Naive thymus-derived CD4-positive, alpha-beta T cell (primary cell): ENCODE results near the gene EDEM1. TPM values are rescaled to one million over a fixed set of nuclear protein-coding genes. Genes with fewer than 3 reads are reported as not detected.
A peak's percentile ranks its signal among the peaks of the same experiment; 100 is the strongest.
"Not testable (repeated sequence)": the region's sequence is repeated elsewhere in the genome, so short reads cannot be mapped to it uniquely, and the experiment has no call there.

Experiments used
- ATAC-seq: fragments of 150-1000 bp; cut with Tn5 transposase; 2 replicates; pipeline ENCODE4 v1.10.0; 2021; ENCODE audit warnings: mild to moderate bottlenecking, moderate library complexity
- CTCF ChIA-PET: fragments of 350-600 bp; sonication (Branson Sonifier 250); formaldehyde crosslinking; loops from one replicate; lab custom pipeline; 2021; ENCODE audit warnings: antibody characterized with exemption; lab: Charles Lee
- POLR2A ChIA-PET: fragments of 350-600 bp; sonication (Branson Sonifier 250); formaldehyde crosslinking; loops from one replicate; lab custom pipeline; 2021; ENCODE audit warnings: antibody characterized with exemption, inconsistent platforms; lab: Charles Lee
- DNase-seq, 9 donors: peaks; one replicate each; pipeline versions ENCODE4 v3.0.0 to v3.0.0-alpha.2; 2020 to 2022; ENCODE audit warnings: mixed read lengths in 1 of 9
- H3K27ac ChIP-seq: one replicate; pipeline ENCODE4 v1.7.0; 2013; ENCODE audit warnings: mild to moderate bottlenecking, low read depth, low read length, moderate library complexity
- H3K27me3 ChIP-seq, 2 donors: one replicate each; pipeline ENCODE4 v1.7.0; 2013; ENCODE audit warnings: low read length in 2 of 2, mild to moderate bottlenecking in 2 of 2, moderate library complexity in 2 of 2; ENCODE audit not compliant: control insufficient read depth in 2 of 2, insufficient read depth in 2 of 2
- H3K36me3 ChIP-seq, 3 experiments: 1 replicate in 2 of 3; 2 replicates in 1 of 3; pipeline ENCODE4 v1.7.0; 2013; ENCODE audit warnings: low read length in 3 of 3, mild to moderate bottlenecking in 3 of 3, moderate library complexity in 1 of 3; ENCODE audit not compliant: insufficient read depth in 3 of 3, control insufficient read depth in 2 of 3
- H3K4me1 ChIP-seq, 2 donors: one replicate each; pipeline ENCODE4 v1.7.0; 2013; ENCODE audit warnings: low read length in 2 of 2, mild to moderate bottlenecking in 2 of 2, moderate library complexity in 1 of 2; ENCODE audit not compliant: control insufficient read depth in 2 of 2, insufficient read depth in 2 of 2
- H3K4me3 ChIP-seq: 2 replicates; pipeline ENCODE4 v1.7.0; 2013; ENCODE audit warnings: mild to moderate bottlenecking, low read length
- H3K9me3 ChIP-seq, 3 experiments: 1 replicate in 2 of 3; 2 replicates in 1 of 3; pipeline ENCODE4 v1.7.0; 2013; ENCODE audit warnings: low read length in 3 of 3; ENCODE audit not compliant: control insufficient read depth in 2 of 3
- H3K27ac Mint-ChIP-seq, 9 donors: one replicate each; pipeline ENCODE4 v1.8.0; 2020 to 2022; ENCODE audit warnings: mixed read lengths in 9 of 9, mild to moderate bottlenecking in 8 of 9, moderate library complexity in 5 of 9, inconsistent platforms in 2 of 9
- H3K27me3 Mint-ChIP-seq, 5 donors: one replicate each; pipeline ENCODE4 v1.8.0; 2021 to 2022; ENCODE audit warnings: mixed read lengths in 5 of 5, mild to moderate bottlenecking in 1 of 5
- H3K36me3 Mint-ChIP-seq, 5 donors: one replicate each; pipeline ENCODE4 v1.8.0; 2020 to 2022; ENCODE audit warnings: mixed read lengths in 5 of 5, mild to moderate bottlenecking in 3 of 5, inconsistent platforms in 1 of 5
- H3K4me1 Mint-ChIP-seq, 7 donors: one replicate each; pipeline ENCODE4 v1.8.0; 2020 to 2022; ENCODE audit warnings: mixed read lengths in 7 of 7, mild to moderate bottlenecking in 3 of 7, inconsistent platforms in 1 of 7
- H3K4me3 Mint-ChIP-seq, 10 donors: one replicate each; pipeline ENCODE4 v1.8.0; 2020 to 2022; ENCODE audit warnings: mild to moderate bottlenecking in 10 of 10, mixed read lengths in 10 of 10, moderate library complexity in 6 of 10, inconsistent platforms in 2 of 10
- H3K9me3 Mint-ChIP-seq, 11 donors: one replicate each; pipeline ENCODE4 v1.8.0; 2020 to 2022; ENCODE audit warnings: mixed read lengths in 11 of 11, mild to moderate bottlenecking in 4 of 11, inconsistent platforms in 1 of 11, moderate library complexity in 1 of 11
- intact Hi-C, 2 donors: fragments of 100-400 bp; cut with micrococcal nuclease; formaldehyde crosslinking; loops; one replicate each; pipeline ENCODE4 v1.15.1; 2023
- polyA plus RNA-seq, 2 donors: library from polyadenylated mRNA; unstranded; fragments of 300-500 nt; fragmentation: Illumina TruSeq; gene quantifications; one replicate each; pipeline ENCODE4 v1.2.3, GENCODE V29; 2021
- total RNA-seq, 6 experiments: library from RNA in 5 of 6; stranded (reverse) in 5 of 6; gene quantifications; 1 replicate in 5 of 6; 2 replicates in 1 of 6; pipeline ENCODE4 v1.2.3 and lab custom pipeline; 2021 to 2026

EDEM1 gene
- total and polyA plus RNA-seq, 7 experiments from 2014 or later: 41.9 to 138 (median 107) TPM

DNA sequence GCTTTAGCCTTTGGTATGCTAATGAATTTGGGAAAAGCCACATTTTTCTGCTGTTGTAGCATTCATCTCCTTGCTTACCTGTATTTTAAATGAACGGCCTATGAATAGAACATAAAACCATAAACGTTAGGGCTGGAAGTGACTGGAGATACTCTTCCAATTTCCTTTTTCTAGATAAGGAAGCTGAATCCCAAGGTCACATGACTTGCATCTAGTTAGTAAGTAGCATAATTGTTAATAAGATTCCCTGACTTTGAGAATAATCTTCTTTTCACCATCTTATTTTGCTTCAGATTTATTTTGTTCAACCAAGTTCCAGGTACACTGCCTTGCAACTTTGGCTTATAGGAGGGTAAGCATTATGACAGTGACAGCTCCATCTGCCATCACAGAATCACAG is 20.7 kb upstream of the EDEM1 start:
- no peaks in the 10 kb centered on the region for H3K27me3 ChIP-seq
- DNase-seq (no peak), ATAC-seq (no peak)
- H3K4me3 ChIP-seq: no peak overlapping the region
- Mint-ChIP-seq H3K27me3 (no peaks in the 10 kb centered on the region), H3K4me1 (peaks cover 13 to 74% (median 66%) of the 10 kb centered on the region in 7 donors), H3K9me3 (no peaks in the 10 kb centered on the region), H3K27ac (peak overlapping the region in 5 of 9 donors; percentile 13 to 65 (median 40)), H3K36me3 (peaks cover 0 to 11% (median 4%) of the 10 kb centered on the region in 5 donors), H3K4me3 (no peak overlapping the region)
- H3K36me3 ChIP-seq: peaks cover 3 to 11% (median 5%) of the 10 kb centered on the region in 3 experiments
- no peak overlapping the region for H3K27ac ChIP-seq
- intact Hi-C loops: loop anchor here in 1 of 2 donors (5.0 kb wide), 1 partner anchor 45 kb away; the partner anchor contains the start of gene ARL8B
- H3K4me1 ChIP-seq: peaks cover 0 to 7% of the 10 kb centered on the region in 2 donors
- H3K9me3 ChIP-seq: no peaks in the 10 kb centered on the region
- ChIA-PET POLR2A (interaction anchor here (1.2 kb wide), 1 partner anchor 9 kb away, joined by 3 read pairs; no protein-coding TSS in a partner anchor), CTCF (interaction anchor here (1.8 kb wide), 1 partner anchor 19 kb away, joined by 5 read pairs; no protein-coding TSS in a partner anchor)

DNA sequence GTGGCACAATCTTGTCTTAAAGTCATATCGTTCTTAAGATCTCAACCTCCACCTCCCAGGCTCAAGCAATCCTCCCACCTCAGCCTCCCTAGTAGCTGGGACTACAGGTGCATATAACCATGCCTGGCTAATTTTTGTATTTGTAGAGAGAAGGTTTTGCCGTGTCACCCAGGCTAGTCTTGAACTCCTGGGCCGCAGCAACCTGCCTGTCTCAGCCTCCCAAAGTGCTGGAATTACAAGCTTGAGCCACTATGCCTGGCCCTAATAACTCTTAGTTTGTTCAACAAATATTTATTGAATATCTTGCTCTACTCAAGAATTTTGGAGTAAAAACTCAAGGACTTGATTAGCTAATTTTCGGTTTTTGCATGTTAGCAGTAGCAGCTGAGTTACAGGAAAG is 19.4 kb upstream of the EDEM1 start:
- Mint-ChIP-seq H3K4me1 (peaks cover 8 to 63% (median 55%) of the 10 kb centered on the region in 7 donors), H3K36me3 (peaks cover 5 to 17% (median 9%) of the 10 kb centered on the region in 5 donors), H3K9me3 (no peaks in the 10 kb centered on the region), H3K27ac (peak overlapping the region in 3 of 9 donors; percentile 43 to 65 (median 55)), H3K4me3 (peak overlapping the region in 1 of 10 donors; percentile 32), H3K27me3 (no peaks in the 10 kb centered on the region)
- H3K27ac ChIP-seq: no peak overlapping the region
- H3K4me1 ChIP-seq: peaks cover 0 to 3% of the 10 kb centered on the region in 2 donors
- DNase-seq (no peak), ATAC-seq (no peak)
- H3K36me3 ChIP-seq: peaks cover 7 to 21% (median 10%) of the 10 kb centered on the region in 3 experiments
- intact Hi-C loops: loop anchor here in 1 of 2 donors (2.0 to 5.0 kb wide), 2 partner anchors 15 to 46 kb away; partner anchors contain the start of gene ARL8B
- no peaks in the 10 kb centered on the region for H3K9me3 ChIP-seq
- no peak overlapping the region for H3K4me3 ChIP-seq
- no peaks in the 10 kb centered on the region for H3K27me3 ChIP-seq
- CTCF ChIA-PET: no interaction called here
- POLR2A ChIA-PET: interaction anchor here (0.6 to 1.2 kb wide), 2 partner anchors 8 to 328 kb away, joined by 3 to 5 read pairs; no protein-coding TSS in a partner anchor

DNA sequence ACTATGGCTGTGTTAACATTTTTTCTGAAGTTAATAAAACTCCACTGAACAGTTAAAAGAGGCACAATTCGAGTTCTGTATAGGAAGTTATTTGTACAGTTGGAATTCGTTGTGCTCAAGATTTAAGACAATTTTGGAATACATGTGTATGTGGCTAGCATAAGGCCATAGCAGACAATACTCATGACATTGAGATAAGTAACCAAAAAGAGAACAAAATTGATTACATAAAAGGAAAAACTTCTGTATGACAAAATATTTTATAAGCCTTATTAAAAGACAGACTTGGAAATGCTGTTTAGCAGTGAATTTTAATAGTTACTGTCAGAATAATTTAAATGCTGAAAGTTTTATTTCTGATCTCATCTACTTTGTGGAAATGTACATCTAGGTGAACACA is 17.7 kb upstream of the EDEM1 start:
- no peak for DNase-seq
- Mint-ChIP-seq H3K9me3 (no peaks in the 10 kb centered on the region), H3K27ac (peak overlapping the region in 7 of 9 donors; percentile 4 to 70 (median 38)), H3K4me1 (peaks cover 5 to 46% (median 39%) of the 10 kb centered on the region in 7 donors), H3K4me3 (no peak overlapping the region), H3K27me3 (no peaks in the 10 kb centered on the region), H3K36me3 (peaks cover 5 to 21% (median 10%) of the 10 kb centered on the region in 5 donors)
- CTCF ChIA-PET: no interaction called here
- no peaks in the 10 kb centered on the region for H3K9me3 ChIP-seq
- H3K36me3 ChIP-seq: peaks cover 10 to 33% (median 15%) of the 10 kb centered on the region in 3 experiments
- POLR2A ChIA-PET: no interaction called here
- no peak for ATAC-seq
- intact Hi-C loops: loop anchor here in 1 of 2 donors (2.0 to 5.0 kb wide), 2 partner anchors 17 to 48 kb away; partner anchors contain the start of gene ARL8B
- H3K27ac ChIP-seq: no peak overlapping the region
- H3K4me1 ChIP-seq: peaks cover 0 to 3% of the 10 kb centered on the region in 2 donors
- no peaks in the 10 kb centered on the region for H3K27me3 ChIP-seq
- H3K4me3 ChIP-seq: no peak overlapping the region

DNA sequence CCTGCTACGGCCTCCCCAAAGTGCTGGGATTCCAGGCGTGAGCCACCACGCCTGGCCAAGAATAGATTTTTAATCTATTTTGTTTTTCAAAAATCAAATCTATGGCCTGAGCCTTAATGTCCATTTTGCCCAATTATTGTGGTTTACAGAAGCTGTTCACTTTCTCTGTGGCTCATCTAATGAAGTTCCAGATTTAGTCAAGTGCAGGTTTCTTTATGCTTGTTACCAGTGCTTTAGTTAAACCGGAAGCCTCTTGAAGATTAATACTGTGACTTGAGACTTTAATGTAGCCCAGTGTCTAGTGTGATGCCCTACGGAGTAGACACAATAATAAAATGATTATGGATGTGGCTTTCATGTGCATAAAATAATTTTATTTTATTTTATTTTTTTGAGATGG is 16.5 kb upstream of the EDEM1 start:
- H3K36me3 ChIP-seq: peaks cover 10 to 45% (median 23%) of the 10 kb centered on the region in 3 experiments
- Mint-ChIP-seq H3K27ac (no peak overlapping the region), H3K27me3 (no peaks in the 10 kb centered on the region), H3K9me3 (no peaks in the 10 kb centered on the region), H3K36me3 (peaks cover 5 to 23% (median 10%) of the 10 kb centered on the region in 5 donors), H3K4me1 (peaks cover 5 to 34% (median 30%) of the 10 kb centered on the region in 7 donors), H3K4me3 (no peak overlapping the region)
- CTCF ChIA-PET: interaction anchor here (0.8 kb wide), 1 partner anchor 40 kb away, joined by 3 read pairs; no protein-coding TSS in a partner anchor
- no peak overlapping the region for H3K27ac ChIP-seq
- intact Hi-C loops: no loop called here
- H3K9me3 ChIP-seq: no peaks in the 10 kb centered on the region
- peaks cover 0 to 3% of the 10 kb centered on the region in 2 donors for H3K4me1 ChIP-seq
- ATAC-seq (no peak), DNase-seq (no peak)
- no peaks in the 10 kb centered on the region for H3K27me3 ChIP-seq
- POLR2A ChIA-PET: interaction anchor here (1.9 kb wide), 1 partner anchor 17 kb away, joined by 5 read pairs; no protein-coding TSS in a partner anchor
- H3K4me3 ChIP-seq: no peak overlapping the region

DNA sequence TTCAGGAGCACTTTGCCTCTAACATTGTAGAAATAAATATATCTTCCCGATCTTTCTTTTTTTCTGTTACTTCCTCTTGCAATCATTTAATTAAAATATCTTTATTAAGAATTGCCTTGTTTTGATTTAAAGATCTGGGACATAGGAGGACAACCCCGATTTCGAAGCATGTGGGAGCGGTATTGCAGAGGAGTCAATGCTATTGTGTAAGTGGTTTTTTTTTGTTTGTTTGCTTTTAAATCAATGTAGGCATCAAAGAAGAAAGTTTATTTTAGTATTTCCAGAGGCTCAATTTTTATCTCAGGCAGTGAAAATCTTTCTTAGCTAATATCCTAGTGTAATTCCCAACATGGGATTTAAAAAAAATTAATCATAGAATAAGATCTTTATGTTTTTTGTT is 15.5 kb upstream of the EDEM1 start:
- ATAC-seq (no peak), DNase-seq (no peak)
- H3K36me3 Mint-ChIP-seq: peaks cover 5 to 23% (median 5%) of the 10 kb centered on the region in 5 donors
- H3K4me3 Mint-ChIP-seq: no peak overlapping the region
- no peak overlapping the region for H3K27ac Mint-ChIP-seq
- no peaks in the 10 kb centered on the region for H3K27me3 ChIP-seq
- peaks cover 10 to 49% (median 23%) of the 10 kb centered on the region in 3 experiments for H3K36me3 ChIP-seq
- no peak overlapping the region for H3K4me3 ChIP-seq
- CTCF ChIA-PET: interaction anchor here (0.8 kb wide), 1 partner anchor 39 kb away, joined by 3 read pairs; no protein-coding TSS in a partner anchor
- POLR2A ChIA-PET: interaction anchor here (1.5 to 1.9 kb wide), 2 partner anchors 10 to 16 kb away, joined by 5 to 6 read pairs; no protein-coding TSS in a partner anchor
- H3K27ac ChIP-seq: no peak overlapping the region
- H3K4me1 Mint-ChIP-seq: peaks cover 5 to 27% (median 22%) of the 10 kb centered on the region in 7 donors
- no peaks in the 10 kb centered on the region for H3K9me3 Mint-ChIP-seq
- intact Hi-C loops: no loop called here
- no peaks in the 10 kb centered on the region for H3K27me3 Mint-ChIP-seq
- H3K4me1 ChIP-seq: peaks cover 0 to 3% of the 10 kb centered on the region in 2 donors
- no peaks in the 10 kb centered on the region for H3K9me3 ChIP-seq

DNA sequence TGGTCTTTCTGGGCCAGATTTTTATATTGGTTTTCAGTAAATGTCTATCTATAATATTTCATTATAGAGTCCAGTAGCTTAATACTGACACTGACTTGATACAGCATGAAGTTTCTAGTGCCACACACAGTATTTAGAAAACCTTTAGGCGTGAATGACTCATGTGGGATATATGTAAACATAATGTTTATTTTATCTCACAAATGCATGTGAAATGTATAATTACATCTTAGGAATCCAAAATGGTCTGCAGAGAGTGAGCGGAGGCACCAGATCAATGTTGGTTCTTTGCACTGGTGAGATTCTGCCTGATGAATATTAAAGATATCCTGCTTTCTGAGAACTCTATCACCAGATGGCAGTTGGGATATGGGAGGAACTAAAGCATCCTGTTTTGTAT is 8.5 kb upstream of the EDEM1 start:
- peaks cover 12 to 51% (median 20%) of the 10 kb centered on the region in 3 experiments for H3K36me3 ChIP-seq
- DNase-seq, intact Hi-C loops, H3K4me3 ChIP-seq, H3K4me3 Mint-ChIP-seq, H3K4me1 ChIP-seq, H3K9me3 Mint-ChIP-seq, H3K9me3 ChIP-seq, H3K27me3 Mint-ChIP-seq, CTCF ChIA-PET, ATAC-seq, POLR2A ChIA-PET, H3K27ac ChIP-seq, H3K27me3 ChIP-seq: not testable (repeated sequence)
- Mint-ChIP-seq H3K27ac (peak overlapping the region in 4 of 9 donors; percentile 29 to 67 (median 48)), H3K36me3 (peaks cover 3 to 28% (median 18%) of the 10 kb centered on the region in 5 donors), H3K4me1 (peaks cover 5 to 29% (median 21%) of the 10 kb centered on the region in 7 donors)
